Measurements from ENCODE around the gene WDFY1.

Gene WDFY1

GRCh38 chr2:223928113-223929006, 16.8 kb downstream of the WDFY1 start:
- H3K4me3 ChIP-seq (ENCODE audit: low read length): no peak overlapping the region

GRCh38 chr2:223925106-223925505, 20.0 kb downstream of the WDFY1 start:
- Histone ChIP-seq H3K9me2 (replicated peaks; ENCODE audit: control insufficient read depth, low read length) (no peaks in the 10 kb centered on the region), H4K20me1 (ENCODE audit: control insufficient read depth, insufficient read depth, low read depth, low read length) (no peaks in the 10 kb centered on the region), H3K9me3 (ENCODE audit: control insufficient read depth, insufficient read depth, low read length) (no peaks in the 10 kb centered on the region), H3K4me3 (ENCODE audit: low read length) (no peak overlapping the region), H3K27ac (ENCODE audit: low read depth, low read length) (no peak overlapping the region), H3K36me3 (ENCODE audit: control insufficient read depth, low read length) (no peaks in the 10 kb centered on the region), H3K4me1 (ENCODE audit: control insufficient read depth, low read length) (no peaks in the 10 kb centered on the region), H3K79me2 (ENCODE audit: control insufficient read depth, low read length) (no peaks in the 10 kb centered on the region), H3F3A (ENCODE audit: control insufficient read depth, insufficient read depth) (no peaks in the 10 kb centered on the region), H3K27me3 (ENCODE audit: control insufficient read depth, low read length) (no peaks in the 10 kb centered on the region), H3K4me2 (ENCODE audit: low read length) (no peak overlapping the region)
- TF ChIP-seq, protein P1, sequence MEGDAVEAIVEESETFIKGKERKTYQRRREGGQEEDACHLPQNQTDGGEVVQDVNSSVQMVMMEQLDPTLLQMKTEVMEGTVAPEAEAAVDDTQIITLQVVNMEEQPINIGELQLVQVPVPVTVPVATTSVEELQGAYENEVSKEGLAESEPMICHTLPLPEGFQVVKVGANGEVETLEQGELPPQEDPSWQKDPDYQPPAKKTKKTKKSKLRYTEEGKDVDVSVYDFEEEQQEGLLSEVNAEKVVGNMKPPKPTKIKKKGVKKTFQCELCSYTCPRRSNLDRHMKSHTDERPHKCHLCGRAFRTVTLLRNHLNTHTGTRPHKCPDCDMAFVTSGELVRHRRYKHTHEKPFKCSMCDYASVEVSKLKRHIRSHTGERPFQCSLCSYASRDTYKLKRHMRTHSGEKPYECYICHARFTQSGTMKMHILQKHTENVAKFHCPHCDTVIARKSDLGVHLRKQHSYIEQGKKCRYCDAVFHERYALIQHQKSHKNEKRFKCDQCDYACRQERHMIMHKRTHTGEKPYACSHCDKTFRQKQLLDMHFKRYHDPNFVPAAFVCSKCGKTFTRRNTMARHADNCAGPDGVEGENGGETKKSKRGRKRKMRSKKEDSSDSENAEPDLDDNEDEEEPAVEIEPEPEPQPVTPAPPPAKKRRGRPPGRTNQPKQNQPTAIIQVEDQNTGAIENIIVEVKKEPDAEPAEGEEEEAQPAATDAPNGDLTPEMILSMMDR (IDR thresholded peaks at IDR 0.05; ENCODE audit: low read depth, low read length, poor library complexity, severe bottlenecking): no peak
- no peak for TF ChIP-seq EZH2phosphoT487 (IDR thresholded peaks at IDR 0.05; ENCODE audit: borderline replicate concordance, low read length)

More at GRCh38 chr2:223928113-223929006, 16.8 kb downstream of the WDFY1 start:
- Histone ChIP-seq H3K36me3 (ENCODE audit: control insufficient read depth, low read length) (no peaks in the 10 kb centered on the region), H3F3A (ENCODE audit: control insufficient read depth, insufficient read depth) (no peaks in the 10 kb centered on the region), H3K27me3 (ENCODE audit: control insufficient read depth, low read length) (no peaks in the 10 kb centered on the region), H3K9me2 (replicated peaks; ENCODE audit: control insufficient read depth, low read length) (no peaks in the 10 kb centered on the region), H3K4me1 (ENCODE audit: control insufficient read depth, low read length) (no peaks in the 10 kb centered on the region), H3K79me2 (ENCODE audit: control insufficient read depth, low read length) (no peaks in the 10 kb centered on the region), H3K4me2 (ENCODE audit: low read length) (no peak overlapping the region), H3K9me3 (ENCODE audit: control insufficient read depth, insufficient read depth, low read length) (no peaks in the 10 kb centered on the region), H4K20me1 (ENCODE audit: control insufficient read depth, insufficient read depth, low read depth, low read length) (no peaks in the 10 kb centered on the region), H3K27ac (ENCODE audit: low read depth, low read length) (no peak overlapping the region)
- TF ChIP-seq, protein P1 (IDR thresholded peaks at IDR 0.05; ENCODE audit: low read depth, low read length, poor library complexity, severe bottlenecking): no peak
- no peak for TF ChIP-seq EZH2phosphoT487 (IDR thresholded peaks at IDR 0.05; ENCODE audit: borderline replicate concordance, low read length)

GRCh38 chr2:223923976-223924375, 21.2 kb downstream of the WDFY1 start:
- Histone ChIP-seq H3K4me1 (ENCODE audit: control insufficient read depth, low read length) (no peaks in the 10 kb centered on the region), H3F3A (ENCODE audit: control insufficient read depth, insufficient read depth) (no peaks in the 10 kb centered on the region), H3K9me3 (ENCODE audit: control insufficient read depth, insufficient read depth, low read length) (no peaks in the 10 kb centered on the region), H4K20me1 (ENCODE audit: control insufficient read depth, insufficient read depth, low read depth, low read length) (no peaks in the 10 kb centered on the region), H3K4me2 (ENCODE audit: low read length) (no peak overlapping the region), H3K4me3 (ENCODE audit: low read length) (no peak overlapping the region), H3K27me3 (ENCODE audit: control insufficient read depth, low read length) (no peaks in the 10 kb centered on the region), H3K27ac (ENCODE audit: low read depth, low read length) (no peak overlapping the region), H3K9me2 (replicated peaks; ENCODE audit: control insufficient read depth, low read length) (no peaks in the 10 kb centered on the region), H3K79me2 (ENCODE audit: control insufficient read depth, low read length) (no peaks in the 10 kb centered on the region), H3K36me3 (ENCODE audit: control insufficient read depth, low read length) (no peaks in the 10 kb centered on the region)
- TF ChIP-seq, protein P1 (IDR thresholded peaks at IDR 0.05; ENCODE audit: low read depth, low read length, poor library complexity, severe bottlenecking): no peak
- no peak for TF ChIP-seq EZH2phosphoT487 (IDR thresholded peaks at IDR 0.05; ENCODE audit: borderline replicate concordance, low read length)
